ENCODE measurements around the gene PHKA1. TPM values are rescaled to one million over a fixed set of nuclear protein-coding genes. Genes with fewer than 3 reads are reported as not detected.

PHKA1 gene
- polyA plus RNA-seq, 2 of the 4 experiments (the other 2 are of a cell fraction) = 18.3 to 35.4 TPM

GRCh38 chrX:72635930-72636329, 78.2 kb downstream of the PHKA1 start (continued):
- TF ChIP-seq, protein P1, sequence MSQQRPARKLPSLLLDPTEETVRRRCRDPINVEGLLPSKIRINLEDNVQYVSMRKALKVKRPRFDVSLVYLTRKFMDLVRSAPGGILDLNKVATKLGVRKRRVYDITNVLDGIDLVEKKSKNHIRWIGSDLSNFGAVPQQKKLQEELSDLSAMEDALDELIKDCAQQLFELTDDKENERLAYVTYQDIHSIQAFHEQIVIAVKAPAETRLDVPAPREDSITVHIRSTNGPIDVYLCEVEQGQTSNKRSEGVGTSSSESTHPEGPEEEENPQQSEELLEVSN (IDR thresholded peaks at IDR 0.05; ENCODE audit: borderline replicate concordance, low read depth) = no peak
- no peak for TF ChIP-seq MAFK (IDR thresholded peaks at IDR 0.05; ENCODE audit: partially characterized antibody)

GRCh38 chrX:72634331-72634730, 79.8 kb downstream of the PHKA1 start:
- no peaks in the 10 kb centered on the region for H3K4me1 ChIP-seq
- no peak for DNase-seq (ENCODE audit: low read depth in 1 of 2, low spot score in 1 of 2)
- H3K4me3 ChIP-seq = no peak overlapping the region
- no peak overlapping the region for H3K4me2 ChIP-seq
- H3K9me3 ChIP-seq = no peaks in the 10 kb centered on the region
- FAIRE-seq = no peak
- no peak for ATAC-seq
- TF ChIP-seq PHF8 (IDR thresholded peaks at IDR 0.05; ENCODE audit: borderline replicate concordance, low read depth) = no peak
- TF ChIP-seq EHF (CRISPR knock-in tag; IDR thresholded peaks at IDR 0.05) = no peak
- TF ChIP-seq MAFK (IDR thresholded peaks at IDR 0.05; ENCODE audit: partially characterized antibody) = no peak
- TF ChIP-seq POLR2A (IDR thresholded peaks at IDR 0.05; ENCODE audit: low read length) = no peak
- TF ChIP-seq JUN (IDR thresholded peaks at IDR 0.05) = no peak
- no peak for TF ChIP-seq NR3C1 (IDR thresholded peaks at IDR 0.05)
- TF ChIP-seq TP53 (CRISPR knock-in tag; IDR thresholded peaks at IDR 0.05) = no peak
- TF ChIP-seq ZSCAN20 (CRISPR knock-in tag; IDR thresholded peaks at IDR 0.05) = no peak
- TF ChIP-seq HDAC2 (IDR thresholded peaks at IDR 0.05) = no peak
- no peak for TF ChIP-seq SREBF2 (IDR thresholded peaks at IDR 0.05)
- TF ChIP-seq ZC3H11A (IDR thresholded peaks at IDR 0.05) = no peak
- 92% methylated on average over 3 of the region's 3 CpGs for WGBS (ENCODE audit: missing lambda C conversion rate)
- ChIA-PET CTCF (no interaction called here), POLR2A (no interaction called here)
- H3K27ac ChIP-seq = no peak overlapping the region

DNA sequence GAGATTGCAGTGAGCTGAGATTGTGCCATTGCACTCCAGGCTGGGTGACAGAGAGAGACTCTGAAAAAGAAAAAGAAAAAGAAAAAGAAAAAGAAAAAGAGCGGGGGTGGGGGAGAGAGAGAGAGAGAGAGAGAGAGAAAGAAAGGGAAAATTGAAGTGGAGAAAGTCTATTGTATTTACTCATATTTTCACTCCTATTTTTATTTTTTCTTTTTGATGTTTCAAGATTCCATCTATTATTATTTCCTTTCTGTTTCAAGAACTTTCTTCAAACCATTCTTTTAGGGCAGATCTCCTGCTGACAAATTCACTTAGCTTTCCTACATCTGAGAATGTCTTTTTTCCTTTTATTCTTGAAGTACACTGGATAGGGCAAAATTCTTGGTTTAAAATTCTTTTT, 83.9 kb downstream of the PHKA1 start:
- FAIRE-seq (no peak), DNase-seq (ENCODE audit: low read depth in 1 of 2, low spot score in 1 of 2) (no peak), ATAC-seq (no peak)
- Histone ChIP-seq H3K27ac (no peak overlapping the region), H3K4me3 (no peak overlapping the region), H3K9me3 (no peaks in the 10 kb centered on the region), H3K4me2 (no peak overlapping the region), H3K4me1 (no peaks in the 10 kb centered on the region)
- POLR2A ChIA-PET = no interaction called here
- TF ChIP-seq POLR2AphosphoS2 (conservative IDR thresholded peaks at IDR 0.05; ENCODE audit: low read length) = no peak
- TF ChIP-seq RARB (CRISPR knock-in tag; IDR thresholded peaks at IDR 0.05) = no peak
- CTCF ChIA-PET = no interaction called here
- WGBS (ENCODE audit: missing lambda C conversion rate) = no CpG with 5 or more reads among the region's 1 CpG

DNA sequence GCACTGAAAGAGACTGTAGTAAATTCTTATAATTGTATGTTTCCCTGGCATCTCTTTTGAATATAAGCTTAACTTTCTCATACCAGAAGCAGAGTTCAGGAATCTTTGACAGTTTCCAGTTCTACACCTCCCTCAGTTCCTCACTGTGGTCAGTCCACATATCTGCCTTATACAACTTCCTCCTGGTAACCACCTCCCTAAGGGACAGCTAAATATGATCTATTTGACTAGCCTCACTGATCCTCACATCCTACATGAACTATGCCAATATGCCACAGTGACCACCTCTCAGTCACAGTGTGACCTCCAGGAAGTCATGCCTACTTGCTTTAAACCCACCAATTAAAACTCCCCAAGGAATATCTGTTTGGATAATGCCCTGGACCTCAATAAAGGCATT, 89.9 kb downstream of the PHKA1 start:
- no peak for ATAC-seq
- H3K4me3 ChIP-seq = no peak overlapping the region
- CTCF ChIA-PET = no interaction called here
- no peak overlapping the region for H3K4me2 ChIP-seq
- H3K4me1 ChIP-seq = peaks cover 37% of the 10 kb centered on the region
- POLR2A ChIA-PET = no interaction called here
- DNase-seq (ENCODE audit: low read depth in 1 of 2, low spot score in 1 of 2) = no peak
- no peak for FAIRE-seq
- TF ChIP-seq MYC (IDR thresholded peaks at IDR 0.05; ENCODE audit: borderline replicate concordance, low read length) (no peak), HEYL (CRISPR knock-in tag; IDR thresholded peaks at IDR 0.05) (no peak), ZFP36 (IDR thresholded peaks at IDR 0.05; ENCODE audit: borderline replicate concordance, partially characterized antibody) (no peak)
- H3K9me3 ChIP-seq = no peaks in the 10 kb centered on the region
- peak overlapping the region; percentile 8 to 33; a peak in 2 of 6 replicates for H3K27ac ChIP-seq

DNA sequence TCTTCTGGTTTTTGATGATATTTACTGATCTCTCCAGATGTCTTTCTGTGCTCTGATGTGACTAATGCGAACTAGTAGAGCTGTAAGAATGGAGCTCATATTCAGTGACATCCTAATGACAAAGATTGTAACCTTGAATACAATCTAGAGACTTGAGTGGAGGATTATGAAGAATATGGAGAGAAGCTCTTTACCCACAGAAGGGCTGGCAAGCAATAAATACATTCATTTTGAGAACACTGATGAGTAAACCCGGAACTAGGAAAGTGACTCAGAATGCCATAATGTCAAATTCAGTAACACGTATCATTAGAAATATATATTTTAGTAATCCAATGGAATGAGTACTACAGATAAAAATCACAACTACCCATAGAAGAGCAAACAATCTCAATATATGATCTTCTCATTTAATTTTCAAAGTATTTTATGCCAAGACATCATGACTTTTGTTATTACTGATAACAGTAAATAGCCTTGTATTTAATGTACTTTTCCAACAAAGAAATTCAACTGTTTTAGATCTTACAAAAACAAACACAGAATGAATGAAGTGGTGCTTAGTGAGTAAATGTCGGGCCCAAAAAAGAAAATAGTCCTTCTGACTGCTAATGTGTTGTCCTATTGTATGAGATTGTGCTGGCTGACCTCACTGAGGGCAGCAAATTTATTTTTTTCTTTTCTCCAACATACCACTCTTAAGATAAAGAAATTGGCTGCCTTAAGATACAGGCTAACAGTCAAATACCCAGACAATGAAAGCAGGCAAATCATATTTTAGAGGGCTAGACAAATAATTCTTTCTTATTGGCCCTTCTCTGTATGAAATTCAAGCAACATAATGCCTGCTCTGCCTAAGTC, 92.3 kb downstream of the PHKA1 start:
- 3% methylated on average over 4 of the region's 4 CpGs for WGBS (ENCODE audit: missing lambda C conversion rate)
- POLR2A ChIA-PET = no interaction called here
- H3K4me1 ChIP-seq = peaks cover 45% of the 10 kb centered on the region
- H3K9me3 ChIP-seq = no peaks in the 10 kb centered on the region
- CTCF ChIA-PET = interaction anchor here (1.2 to 1.3 kb wide), 2 partner anchors 46 to 93 kb away, joined by 3 read pairs; no protein-coding TSS in a partner anchor
- H3K4me2 ChIP-seq = peak overlapping the region; percentile 75
- DNase-seq (ENCODE audit: low read depth in 1 of 2, low spot score in 1 of 2) (peak; percentile 1 to 15), ATAC-seq (peak; percentile 14 to 28; a peak in 3 of 6 replicates), FAIRE-seq (peak; percentile 89)
- peak overlapping the region; percentile 19; the same call in 1 of the 3 replicates for H3K4me3 ChIP-seq
- H3K27ac ChIP-seq = peak overlapping the region; percentile 89 to 97
- TF ChIP-seq, protein P2, sequence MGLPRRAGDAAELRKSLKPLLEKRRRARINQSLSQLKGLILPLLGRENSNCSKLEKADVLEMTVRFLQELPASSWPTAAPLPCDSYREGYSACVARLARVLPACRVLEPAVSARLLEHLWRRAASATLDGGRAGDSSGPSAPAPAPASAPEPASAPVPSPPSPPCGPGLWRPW (IDR thresholded peaks at IDR 0.05) = no peak
- TF ChIP-seq CHD2 (IDR thresholded peaks at IDR 0.05; ENCODE audit: low read length, partially characterized antibody) = no peak
- TF ChIP-seq MAX (IDR thresholded peaks at IDR 0.05) = no peak
- TF ChIP-seq EHMT2 (IDR thresholded peaks at IDR 0.05; ENCODE audit: low read depth) = no peak
- TF ChIP-seq FOSL2 (IDR thresholded peaks at IDR 0.05) = no peak
- TF ChIP-seq FOSL2 (CRISPR knock-in tag; IDR thresholded peaks at IDR 0.05) = peak; percentile 22
- TF ChIP-seq EHF (CRISPR knock-in tag; IDR thresholded peaks at IDR 0.05) = no peak
- TF ChIP-seq CTCF (IDR thresholded peaks at IDR 0.05) = no peak
- TF ChIP-seq KDM1A (IDR thresholded peaks at IDR 0.05; ENCODE audit: low read depth) = no peak
- TF ChIP-seq, protein P3, sequence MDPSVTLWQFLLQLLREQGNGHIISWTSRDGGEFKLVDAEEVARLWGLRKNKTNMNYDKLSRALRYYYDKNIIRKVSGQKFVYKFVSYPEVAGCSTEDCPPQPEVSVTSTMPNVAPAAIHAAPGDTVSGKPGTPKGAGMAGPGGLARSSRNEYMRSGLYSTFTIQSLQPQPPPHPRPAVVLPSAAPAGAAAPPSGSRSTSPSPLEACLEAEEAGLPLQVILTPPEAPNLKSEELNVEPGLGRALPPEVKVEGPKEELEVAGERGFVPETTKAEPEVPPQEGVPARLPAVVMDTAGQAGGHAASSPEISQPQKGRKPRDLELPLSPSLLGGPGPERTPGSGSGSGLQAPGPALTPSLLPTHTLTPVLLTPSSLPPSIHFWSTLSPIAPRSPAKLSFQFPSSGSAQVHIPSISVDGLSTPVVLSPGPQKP (IDR thresholded peaks at IDR 0.05; ENCODE audit: low read depth, low read length) = no peak
- no peak for TF ChIP-seq SREBF2 (IDR thresholded peaks at IDR 0.05)
- TF ChIP-seq RARB (CRISPR knock-in tag; IDR thresholded peaks at IDR 0.05) = no peak
- TF ChIP-seq FOXS1 (CRISPR knock-in tag; IDR thresholded peaks at IDR 0.05) = no peak
